ENCODE measurements around the gene LRRC14B.
"Not testable (repeated sequence)": the region's sequence is repeated elsewhere in the genome, so short reads cannot be mapped to it uniquely, and the experiment has no call there.

LRRC14B gene

GRCh38 chr5:191949-192690 is 825 bp downstream of the LRRC14B start:
- DNase-seq (ENCODE audit: low read depth, low spot score), result no peak

GRCh38 chr5:192691-192969 is 1.3 kb downstream of the LRRC14B start:
- no peak for DNase-seq (ENCODE audit: low read depth, low spot score)

- no peak for DNase-seq (ENCODE audit: low read depth, low spot score)
Measured at GRCh38 chr5:192970-193831, 1.9 kb downstream of the LRRC14B start.

- no peak for DNase-seq (ENCODE audit: low read depth, low spot score)
Measured at GRCh38 chr5:194102-194501, 2.8 kb downstream of the LRRC14B start.

GRCh38 chr5:194603-195209 is 3.4 kb downstream of the LRRC14B start:
- DNase-seq (ENCODE audit: low read depth, low spot score), result no peak

- no peak for DNase-seq (ENCODE audit: low read depth, low spot score)
Measured at GRCh38 chr5:195401-196160, 4.3 kb downstream of the LRRC14B start.

- DNase-seq (ENCODE audit: low read depth, low spot score), result no peak
Measured at GRCh38 chr5:196350-196749, 5.1 kb downstream of the LRRC14B start.

- not testable (repeated sequence) for DNase-seq (ENCODE audit: low read depth, low spot score)
Measured at GRCh38 chr5:197031-197430, 5.7 kb downstream of the LRRC14B start.

GRCh38 chr5:197892-198489 is 6.7 kb downstream of the LRRC14B start:
- no peak for DNase-seq (ENCODE audit: low read depth, low spot score)

GRCh38 chr5:198516-199196 is 7.4 kb downstream of the LRRC14B start:
- DNase-seq (ENCODE audit: low read depth, low spot score), result no peak

- no peak for DNase-seq (ENCODE audit: low read depth, low spot score)
Measured at GRCh38 chr5:199197-199949, 8.1 kb downstream of the LRRC14B start.

GRCh38 chr5:199950-200645 is 8.8 kb downstream of the LRRC14B start:
- no peak for DNase-seq (ENCODE audit: low read depth, low spot score)

- DNase-seq (ENCODE audit: low read depth, low spot score), result no peak
Measured at GRCh38 chr5:200985-201384, 9.7 kb downstream of the LRRC14B start.

GRCh38 chr5:201672-202071 is 10.4 kb downstream of the LRRC14B start:
- DNase-seq (ENCODE audit: low read depth, low spot score), result no peak

GRCh38 chr5:203246-203930 is 12.1 kb downstream of the LRRC14B start:
- no peak for DNase-seq (ENCODE audit: low read depth, low spot score)

- no peak for DNase-seq (ENCODE audit: low read depth, low spot score)
Measured at GRCh38 chr5:204001-204400, 12.7 kb downstream of the LRRC14B start.

GRCh38 chr5:204462-204861 is 13.2 kb downstream of the LRRC14B start:
- DNase-seq (ENCODE audit: low read depth, low spot score), result no peak

GRCh38 chr5:204966-205670 is 13.8 kb downstream of the LRRC14B start:
- DNase-seq (ENCODE audit: low read depth, low spot score), result no peak
